OCI-LY1 (cell line): ENCODE results near the gene MZT2B.
"Not testable (repeated sequence)": the region's sequence is repeated elsewhere in the genome, so short reads cannot be mapped to it uniquely, and the experiment has no call there.

ENCODE experiments used
- H2AFZ ChIP-seq: fragments of 200-600 bp; sonication (generic), shearing (Covaris generic); 2 replicates; pipeline ENCODE4 v1.6.0; 2014; ENCODE audit warnings: antibody characterized with exemption, mild to moderate bottlenecking, low read length
- H3F3A ChIP-seq: fragments of 200-600 bp; sonication (generic), shearing (Covaris generic); 2 replicates; pipeline ENCODE4 v1.6.0; 2014; ENCODE audit warnings: mild to moderate bottlenecking, antibody characterized with exemption, low read length, moderate library complexity; ENCODE audit not compliant: insufficient read depth
- H3K27ac ChIP-seq: fragments of 200-600 bp; sonication (generic); 2 replicates; pipeline ENCODE4 v1.5.1; 2014; ENCODE audit warnings: low read length, mixed run types, mild to moderate bottlenecking, low read depth; ENCODE audit not compliant: poor library complexity, severe bottlenecking
- H3K27me3 ChIP-seq: fragments of 200-600 bp; sonication (generic); 2 replicates; pipeline ENCODE4 v1.6.0; 2014; ENCODE audit warnings: antibody characterized with exemption, mild to moderate bottlenecking, low read length, moderate library complexity; ENCODE audit not compliant: insufficient read depth
- H3K36me3 ChIP-seq: fragments of 200-600 bp; sonication (generic); 2 replicates; pipeline ENCODE4 v1.6.1; 2014; ENCODE audit warnings: mild to moderate bottlenecking, antibody characterized with exemption, low read length, moderate library complexity, mixed read lengths; ENCODE audit not compliant: insufficient read depth
- H3K4me1 ChIP-seq: fragments of 200-600 bp; sonication (generic); 2 replicates; pipeline ENCODE4 v1.5.1; 2014; ENCODE audit warnings: mild to moderate bottlenecking, low read length, moderate library complexity; ENCODE audit not compliant: insufficient read depth, severe bottlenecking
- H3K4me2 ChIP-seq: fragments of 200-600 bp; sonication (generic), shearing (Covaris generic); 2 replicates; pipeline ENCODE4 v1.6.1; 2014; ENCODE audit warnings: low read length
- H3K4me3 ChIP-seq: fragments of 200-600 bp; sonication (generic); 2 replicates; pipeline ENCODE4 v1.5.1; 2014; ENCODE audit warnings: low read length, low read depth, mild to moderate bottlenecking, mixed read lengths; ENCODE audit not compliant: poor library complexity, severe bottlenecking
- H3K79me2 ChIP-seq: fragments of 200-600 bp; shearing (Covaris generic); 2 replicates; pipeline ENCODE4 v1.6.1; 2016; ENCODE audit warnings: mixed run types, low read length, mixed read lengths; ENCODE audit not compliant: insufficient read depth
- H3K9ac ChIP-seq: fragments of 200-600 bp; sonication (generic), shearing (Covaris generic); 2 replicates; pipeline ENCODE4 v1.6.1; 2014; ENCODE audit warnings: mild to moderate bottlenecking, low read length, mixed read lengths
- H3K9me2 ChIP-seq: fragments of 200-600 bp; sonication (generic), shearing (Covaris generic); 2 replicates; pipeline ENCODE4 v1.6.1; 2014; ENCODE audit warnings: low read depth, mild to moderate bottlenecking, low read length, mixed read lengths
- H3K9me3 ChIP-seq: fragments of 200-600 bp; shearing (Covaris generic); 2 replicates; pipeline ENCODE4 v1.6.1; 2014; ENCODE audit warnings: low read length, mixed read lengths
- H4K20me1 ChIP-seq: fragments of 200-600 bp; sonication (generic), shearing (Covaris generic); 2 replicates; pipeline ENCODE4 v1.6.0; 2016; ENCODE audit warnings: mild to moderate bottlenecking, low read length; ENCODE audit not compliant: insufficient read depth
- CTCF ChIP-seq: fragments of 200-600 bp; sonication (generic), shearing (Covaris generic); IDR thresholded peaks from 2 replicates; pipeline ENCODE4 v1.5.1; 2017; ENCODE audit warnings: mild to moderate bottlenecking, antibody characterized with exemption, low read length, moderate library complexity, mixed read lengths
- EZH2 ChIP-seq: fragments of 200-600 bp; sonication (generic), shearing (Covaris generic); IDR thresholded peaks from 2 replicates; pipeline ENCODE4 v1.8.0; 2017; ENCODE audit warnings: borderline replicate concordance, mixed run types, mild to moderate bottlenecking, antibody characterized with exemption, low read length, moderate library complexity, mixed read lengths

The MZT2B gene

GRCh38 chr2:130186391-130186790, 4.3 kb downstream of the MZT2B start:
- Histone ChIP-seq H3K4me2 (no peak overlapping the region), H3K9ac (no peak overlapping the region), H3K4me1 (peaks cover 10% of the 10 kb centered on the region), H3K9me3 (no peaks in the 10 kb centered on the region), H4K20me1 (no peaks in the 10 kb centered on the region), H3K27me3 (no peaks in the 10 kb centered on the region), H3K4me3 (no peak overlapping the region), H3K9me2 (no peaks in the 10 kb centered on the region), H3K36me3 (peaks cover 7% of the 10 kb centered on the region; the same call in 1 of the 2 replicates), H3F3A (no peaks in the 10 kb centered on the region), H3K79me2 (no peaks in the 10 kb centered on the region), H2AFZ (no peak overlapping the region), H3K27ac (no peak overlapping the region)
- TF ChIP-seq EZH2: no peak
- no peak for TF ChIP-seq CTCF

- H4K20me1 ChIP-seq: no peaks in the 10 kb centered on the region
- no peak overlapping the region for H3K9ac ChIP-seq
- no peak for TF ChIP-seq CTCF
- no peak for TF ChIP-seq EZH2
- H3K9me3 ChIP-seq: no peaks in the 10 kb centered on the region
- H3K79me2 ChIP-seq: no peaks in the 10 kb centered on the region
- H3K4me2 ChIP-seq: no peak overlapping the region
- no peaks in the 10 kb centered on the region for H3F3A ChIP-seq
- no peak overlapping the region for H3K27ac ChIP-seq
- H3K4me1 ChIP-seq: peaks cover 10% of the 10 kb centered on the region
- H3K9me2 ChIP-seq: no peaks in the 10 kb centered on the region
- H3K27me3 ChIP-seq: no peaks in the 10 kb centered on the region
- H3K4me3 ChIP-seq: no peak overlapping the region
- H2AFZ ChIP-seq: no peak overlapping the region
- peaks cover 7% of the 10 kb centered on the region; the same call in 1 of the 2 replicates for H3K36me3 ChIP-seq
Observed at GRCh38 chr2:130187268-130187667, 5.2 kb downstream of the MZT2B start.

GRCh38 chr2:130187859-130188792, 6.1 kb downstream of the MZT2B start:
- not testable (repeated sequence) for H3F3A ChIP-seq, H3K4me2 ChIP-seq, H3K9ac ChIP-seq, H3K79me2 ChIP-seq, H3K27ac ChIP-seq, H2AFZ ChIP-seq, H3K9me3 ChIP-seq, H3K4me1 ChIP-seq, H3K27me3 ChIP-seq, H3K9me2 ChIP-seq, H3K36me3 ChIP-seq, H4K20me1 ChIP-seq, H3K4me3 ChIP-seq

GRCh38 chr2:130188958-130189357, 6.9 kb downstream of the MZT2B start:
- H3K36me3 ChIP-seq, H3K4me1 ChIP-seq, H2AFZ ChIP-seq, H3K4me3 ChIP-seq, H4K20me1 ChIP-seq, H3K9ac ChIP-seq, H3K79me2 ChIP-seq, H3K9me3 ChIP-seq, H3K27ac ChIP-seq, H3K27me3 ChIP-seq, H3K9me2 ChIP-seq, H3F3A ChIP-seq, H3K4me2 ChIP-seq: not testable (repeated sequence)
